DOHH2 (cell line): Measurements from ENCODE around the gene MACROD2.

Experiments
- EZH2phosphoT487 ChIP-seq: fragments of 200-600 bp; sonication (generic); IDR thresholded peaks from 2 replicates; pipeline ENCODE4 v1.6.1; 2017; ENCODE audit warnings: borderline replicate concordance, mild to moderate bottlenecking, antibody characterized with exemption, low read length, moderate library complexity, mixed read lengths
- TF ChIP-seq, protein P1 (sequence below): fragments of 200-600 bp; sonication (generic); IDR thresholded peaks from one replicate; pipeline ENCODE4 v1.5.1; 2014; ENCODE audit warnings: antibody characterized with exemption, mild to moderate bottlenecking, low read depth, low read length; ENCODE audit not compliant: poor library complexity, severe bottlenecking

DNA sequence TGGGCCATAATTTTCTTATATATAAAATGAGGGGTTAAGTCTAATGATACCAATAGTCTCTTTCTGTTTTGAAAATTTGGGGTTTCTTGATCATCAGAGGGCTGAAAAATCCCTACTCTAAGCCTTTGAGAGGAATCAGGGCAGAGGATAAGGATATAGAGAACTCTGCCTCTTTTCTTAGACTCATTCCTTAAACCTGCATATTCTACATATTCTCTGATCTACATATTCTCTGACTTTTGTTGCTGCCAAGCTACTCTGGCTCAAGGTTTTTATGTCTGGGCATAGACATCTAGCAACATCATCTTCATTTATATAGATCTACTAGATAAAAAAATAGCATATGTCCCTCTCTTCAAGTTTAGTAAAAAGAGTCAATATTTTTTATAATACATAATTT, 270.9 kb downstream of the MACROD2 start:
- TF ChIP-seq, protein P1, sequence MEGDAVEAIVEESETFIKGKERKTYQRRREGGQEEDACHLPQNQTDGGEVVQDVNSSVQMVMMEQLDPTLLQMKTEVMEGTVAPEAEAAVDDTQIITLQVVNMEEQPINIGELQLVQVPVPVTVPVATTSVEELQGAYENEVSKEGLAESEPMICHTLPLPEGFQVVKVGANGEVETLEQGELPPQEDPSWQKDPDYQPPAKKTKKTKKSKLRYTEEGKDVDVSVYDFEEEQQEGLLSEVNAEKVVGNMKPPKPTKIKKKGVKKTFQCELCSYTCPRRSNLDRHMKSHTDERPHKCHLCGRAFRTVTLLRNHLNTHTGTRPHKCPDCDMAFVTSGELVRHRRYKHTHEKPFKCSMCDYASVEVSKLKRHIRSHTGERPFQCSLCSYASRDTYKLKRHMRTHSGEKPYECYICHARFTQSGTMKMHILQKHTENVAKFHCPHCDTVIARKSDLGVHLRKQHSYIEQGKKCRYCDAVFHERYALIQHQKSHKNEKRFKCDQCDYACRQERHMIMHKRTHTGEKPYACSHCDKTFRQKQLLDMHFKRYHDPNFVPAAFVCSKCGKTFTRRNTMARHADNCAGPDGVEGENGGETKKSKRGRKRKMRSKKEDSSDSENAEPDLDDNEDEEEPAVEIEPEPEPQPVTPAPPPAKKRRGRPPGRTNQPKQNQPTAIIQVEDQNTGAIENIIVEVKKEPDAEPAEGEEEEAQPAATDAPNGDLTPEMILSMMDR: no peak
- TF ChIP-seq EZH2phosphoT487: no peak
